HEK293 (cell line): ENCODE data around the gene MKKS.
A peak's percentile ranks its signal among the peaks of the same experiment; 100 is the strongest.

Experiments
- CTCF ChIA-PET: fragments of 350-600 bp; formaldehyde crosslinking; extraction: SDS; loops from one replicate; lab custom pipeline; 2021; ENCODE audit warnings: antibody characterized with exemption; lab: Yijun Ruan, JAX
- POLR2A ChIA-PET: fragments of 300-600 bp; formaldehyde crosslinking; extraction: SDS; loops from one replicate; lab custom pipeline; 2020; ENCODE audit warnings: antibody characterized with exemption, inconsistent platforms; lab: Yijun Ruan, JAX
- H3K27ac ChIP-seq: fragments of 200-500 bp; sonication (Bioruptor generic); 2 replicates; pipeline ENCODE4 v1.5.1; 2014; ENCODE audit warnings: low read depth, low read length, control low read depth, inconsistent platforms; ENCODE audit errors: extremely low read depth
- H3K36me3 ChIP-seq, 2 experiments: fragments of 200-500 bp in 1 of 2; sonication (Bioruptor generic) in 1 of 2; 1 replicate in 1 of 2; 2 replicates in 1 of 2; pipeline ENCODE4 v1.5.1; 2014 to 2017; ENCODE audit warnings: inconsistent platforms in 2 of 2, low read length in 2 of 2; ENCODE audit not compliant: control insufficient read depth in 2 of 2, insufficient read depth in 1 of 2
- H3K4me1 ChIP-seq: fragments of 200-500 bp; sonication (Bioruptor generic); 2 replicates; pipeline ENCODE4 v1.5.1; 2014; ENCODE audit warnings: mild to moderate bottlenecking, low read length, inconsistent platforms; ENCODE audit not compliant: control insufficient read depth, insufficient read depth
- H3K4me3 ChIP-seq: 2 replicates; pipeline ENCODE4 v1.5.1; 2011; ENCODE audit warnings: low read depth, mild to moderate bottlenecking, control low read depth, low read length, moderate library complexity
- H3K9me3 ChIP-seq: fragments of 200-500 bp; sonication (Bioruptor generic); 2 replicates; pipeline ENCODE4 v1.5.1; 2014; ENCODE audit warnings: low read depth, low read length, inconsistent platforms; ENCODE audit not compliant: control insufficient read depth, insufficient read depth
- GFI1B ChIP-seq: fragments of 450-650 bp; formaldehyde crosslinking; IDR thresholded peaks from 2 replicates; pipeline ENCODE4 v1.5.1; 2016; ENCODE audit warnings: missing biosample characterization, missing genetic modification characterization
- KLF8 ChIP-seq: fragments of 450-650 bp; formaldehyde crosslinking; IDR thresholded peaks from 2 replicates; pipeline ENCODE4 v1.5.1; 2016; ENCODE audit warnings: missing biosample characterization, missing genetic modification characterization
- PRDM1 ChIP-seq: fragments of 450-650 bp; formaldehyde crosslinking; IDR thresholded peaks from 2 replicates; pipeline ENCODE4; 2016; ENCODE audit warnings: missing biosample characterization, missing genetic modification characterization
- REPIN1 ChIP-seq: fragments of 450-650 bp; formaldehyde crosslinking; IDR thresholded peaks from 2 replicates; pipeline ENCODE4 v1.5.1; 2017; ENCODE audit warnings: missing biosample characterization, missing genetic modification characterization, low read depth
- SETDB1 ChIP-seq: IDR thresholded peaks from one replicate; pipeline ENCODE4 v1.6.1; 2017; ENCODE audit warnings: mild to moderate bottlenecking, low read length, moderate library complexity, mixed read lengths; ENCODE audit not compliant: insufficient read length
- TCF7L2 ChIP-seq: IDR thresholded peaks from 2 replicates; pipeline ENCODE4 v1.6.1; 2011; ENCODE audit warnings: low read depth, mild to moderate bottlenecking, inconsistent platforms, low read length, moderate library complexity, borderline replicate concordance
- ZFP69B ChIP-seq: fragments of 450-650 bp; formaldehyde crosslinking; IDR thresholded peaks from 2 replicates; pipeline ENCODE4 v1.5.1; 2016; ENCODE audit warnings: missing biosample characterization, missing genetic modification characterization
- ZNF112 ChIP-seq: fragments of 450-650 bp; formaldehyde crosslinking; IDR thresholded peaks from 2 replicates; pipeline ENCODE4 v1.5.0; 2017; ENCODE audit warnings: missing biosample characterization, missing genetic modification characterization
- ZNF138 ChIP-seq: fragments of 450-650 bp; formaldehyde crosslinking; IDR thresholded peaks from 2 replicates; pipeline ENCODE4 v1.5.1; 2016; ENCODE audit warnings: missing biosample characterization, missing genetic modification characterization, borderline replicate concordance
- ZNF140 ChIP-seq: fragments of 450-650 bp; formaldehyde crosslinking; IDR thresholded peaks from 2 replicates; pipeline ENCODE4 v1.5.1; 2016; ENCODE audit warnings: missing biosample characterization, missing genetic modification characterization
- ZNF16 ChIP-seq: fragments of 450-650 bp; formaldehyde crosslinking; IDR thresholded peaks from 2 replicates; pipeline ENCODE4 v1.5.1; 2016; ENCODE audit warnings: low read depth, missing biosample characterization, missing genetic modification characterization
- ZNF169 ChIP-seq: fragments of 450-650 bp; formaldehyde crosslinking; IDR thresholded peaks from 2 replicates; pipeline ENCODE4 v1.5.1; 2016; ENCODE audit warnings: missing biosample characterization, missing genetic modification characterization
- ZNF202 ChIP-seq: fragments of 450-650 bp; formaldehyde crosslinking; IDR thresholded peaks from 2 replicates; pipeline ENCODE4 v1.5.1; 2016; ENCODE audit warnings: missing biosample characterization, missing genetic modification characterization, borderline replicate concordance
- ZNF211 ChIP-seq: fragments of 450-650 bp; formaldehyde crosslinking; IDR thresholded peaks from 2 replicates; pipeline ENCODE4 v1.5.1; 2016; ENCODE audit warnings: low read depth, missing biosample characterization, missing genetic modification characterization
- ZNF214 ChIP-seq: fragments of 450-650 bp; formaldehyde crosslinking; IDR thresholded peaks from 2 replicates; pipeline ENCODE4 v1.5.1; 2017; ENCODE audit warnings: missing biosample characterization, mild to moderate bottlenecking, missing genetic modification characterization, borderline replicate concordance
- ZNF302 ChIP-seq: fragments of 450-650 bp; formaldehyde crosslinking; IDR thresholded peaks from 2 replicates; pipeline ENCODE4 v1.5.1; 2016; ENCODE audit warnings: missing biosample characterization, missing genetic modification characterization, low read depth
- ZNF350 ChIP-seq: fragments of 450-650 bp; formaldehyde crosslinking; IDR thresholded peaks from 2 replicates; pipeline ENCODE4 v1.5.0; 2017; ENCODE audit warnings: missing biosample characterization, mild to moderate bottlenecking, missing genetic modification characterization
- ZNF433 ChIP-seq: fragments of 450-650 bp; formaldehyde crosslinking; IDR thresholded peaks from 2 replicates; pipeline ENCODE4 v1.5.1; 2016; ENCODE audit warnings: missing biosample characterization, missing genetic modification characterization, low read depth
- ZNF449 ChIP-seq: fragments of 450-650 bp; formaldehyde crosslinking; IDR thresholded peaks from 2 replicates; pipeline ENCODE4 v1.5.1; 2017; ENCODE audit warnings: missing biosample characterization, mild to moderate bottlenecking, missing genetic modification characterization, moderate library complexity
- ZNF513 ChIP-seq: fragments of 450-650 bp; IDR thresholded peaks from 2 replicates; pipeline ENCODE4 v1.5.1; 2018; ENCODE audit warnings: missing biosample characterization, missing genetic modification characterization
- ZNF530 ChIP-seq: fragments of 450-650 bp; formaldehyde crosslinking; IDR thresholded peaks from 2 replicates; pipeline ENCODE4 v1.5.1; 2016; ENCODE audit warnings: low read depth, missing biosample characterization, missing genetic modification characterization
- ZNF645 ChIP-seq: fragments of 450-650 bp; formaldehyde crosslinking; IDR thresholded peaks from 2 replicates; pipeline ENCODE4; 2016; ENCODE audit warnings: missing biosample characterization, missing genetic modification characterization
- ZNF830 ChIP-seq: fragments of 450-650 bp; IDR thresholded peaks from 2 replicates; pipeline ENCODE4 v1.5.0; 2018; ENCODE audit warnings: missing biosample characterization, missing genetic modification characterization, low read depth, mild to moderate bottlenecking, moderate library complexity
- ZNF837 ChIP-seq: fragments of 450-650 bp; formaldehyde crosslinking; IDR thresholded peaks from 2 replicates; pipeline ENCODE4 v1.5.1; 2016; ENCODE audit warnings: missing biosample characterization, missing genetic modification characterization
- ZSCAN23 ChIP-seq: fragments of 450-650 bp; formaldehyde crosslinking; IDR thresholded peaks from 2 replicates; pipeline ENCODE4 v1.5.1; 2016; ENCODE audit warnings: missing biosample characterization, missing genetic modification characterization
- ZXDB ChIP-seq: fragments of 450-650 bp; formaldehyde crosslinking; IDR thresholded peaks from 2 replicates; pipeline ENCODE4 v1.5.1; 2016; ENCODE audit warnings: missing biosample characterization, missing genetic modification characterization

MKKS gene

GRCh38 chr20:10388597-10388996 is 45.4 kb downstream of the MKKS start:
- ChIA-PET POLR2A (no interaction called here), CTCF (no interaction called here)
- TF ChIP-seq SETDB1, result peak; percentile 86
- no peak for TF ChIP-seq ZXDB
- Histone ChIP-seq H3K36me3 (no peaks in the 10 kb centered on the region), H3K9me3 (no peaks in the 10 kb centered on the region), H3K27ac (no peak overlapping the region), H3K4me1 (no peaks in the 10 kb centered on the region), H3K4me3 (no peak overlapping the region)

GRCh38 chr20:10387686-10388085 is 46.3 kb downstream of the MKKS start:
- no peaks in the 10 kb centered on the region for H3K4me1 ChIP-seq
- H3K36me3 ChIP-seq, result no peaks in the 10 kb centered on the region
- no peaks in the 10 kb centered on the region for H3K9me3 ChIP-seq
- ChIA-PET POLR2A (no interaction called here), CTCF (no interaction called here)
- no peak for TF ChIP-seq ZFP69B
- no peak for TF ChIP-seq GFI1B (tag by site-specific recombination)
- no peak overlapping the region for H3K4me3 ChIP-seq
- no peak overlapping the region for H3K27ac ChIP-seq

DNA sequence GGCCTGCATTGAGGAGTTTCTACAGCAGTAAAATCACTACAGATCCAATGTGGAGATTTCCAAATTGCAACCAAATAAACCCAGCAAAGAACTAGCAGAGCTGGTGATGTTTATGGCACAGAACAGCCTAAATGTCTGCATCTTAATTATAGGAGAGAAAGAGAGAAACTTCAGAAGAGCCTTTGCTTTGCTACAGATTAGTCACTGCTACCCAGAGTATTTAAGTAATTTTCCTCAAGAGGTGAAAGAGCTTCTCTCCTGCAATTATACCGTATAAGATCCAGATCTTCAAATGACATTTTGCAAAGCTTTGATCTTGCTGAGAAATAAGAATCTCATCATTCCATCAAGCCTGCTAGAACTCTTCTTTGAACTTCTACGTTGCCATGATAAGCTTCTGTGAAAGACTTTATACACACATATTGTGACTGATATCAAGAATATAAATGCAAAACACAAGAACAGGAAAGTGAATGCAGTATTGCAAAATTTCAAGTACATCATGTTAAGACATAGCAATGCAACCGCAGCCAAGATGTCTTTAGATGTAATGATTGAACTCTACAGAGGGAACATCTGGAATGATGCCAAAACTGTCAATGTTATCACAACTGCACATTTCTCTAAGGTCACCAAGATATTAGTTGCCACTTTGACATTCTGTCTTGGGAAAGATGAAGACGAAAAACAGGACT is 48.0 kb downstream of the MKKS start:
- Histone ChIP-seq H3K27ac (no peak overlapping the region), H3K4me3 (no peak overlapping the region), H3K4me1 (no peaks in the 10 kb centered on the region), H3K36me3 (no peaks in the 10 kb centered on the region), H3K9me3 (no peaks in the 10 kb centered on the region)
- TF ChIP-seq REPIN1 (tag by site-specific recombination) (no peak), ZNF138 (tag by site-specific recombination) (no peak), ZNF169 (tag by site-specific recombination) (no peak), ZNF530 (tag by site-specific recombination) (no peak), ZNF202 (tag by site-specific recombination) (no peak), ZNF211 (tag by site-specific recombination) (no peak), PRDM1 (no peak), GFI1B (tag by site-specific recombination) (no peak), ZNF830 (tag by site-specific recombination) (no peak), ZNF350 (no peak), ZNF645 (no peak)
- ChIA-PET CTCF (interaction anchor here (0.5 to 1.5 kb wide), 5 partner anchors 28 to 407 kb away, joined by 3 read pairs; no protein-coding TSS in a partner anchor), POLR2A (no interaction called here)

DNA sequence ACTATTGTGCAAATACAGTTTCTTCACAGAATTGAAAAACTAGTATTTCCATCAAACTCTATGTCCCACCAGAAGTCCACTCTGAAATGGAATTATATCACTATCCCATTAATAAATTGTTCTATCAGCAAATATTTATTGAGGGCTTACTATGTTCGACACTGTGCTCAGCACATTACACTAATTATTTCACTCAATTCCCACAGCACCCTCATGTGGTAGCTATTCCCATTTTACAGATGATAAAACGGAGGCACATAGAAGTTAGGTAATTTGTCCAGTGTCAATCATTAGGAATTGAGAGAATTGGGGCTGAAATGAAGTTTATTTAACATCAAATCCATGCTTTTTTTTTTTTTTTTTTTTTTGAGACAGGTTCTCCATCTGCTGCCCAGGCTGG is 52.5 kb downstream of the MKKS start:
- no peaks in the 10 kb centered on the region for H3K36me3 ChIP-seq
- TF ChIP-seq TCF7L2 (no peak), ZNF211 (tag by site-specific recombination) (no peak), ZNF112 (tag by site-specific recombination) (no peak), ZNF449 (tag by site-specific recombination) (no peak), ZNF837 (tag by site-specific recombination) (no peak), KLF8 (tag by site-specific recombination) (no peak), ZNF214 (tag by site-specific recombination) (no peak), ZNF513 (tag by site-specific recombination) (no peak), ZNF302 (tag by site-specific recombination) (no peak), ZNF16 (no peak), ZNF140 (tag by site-specific recombination) (no peak), ZSCAN23 (tag by site-specific recombination) (no peak), ZNF433 (no peak)
- TF ChIP-seq, all 188 proteins: peak for 0
- Histone ChIP-seq H3K27ac (no peak overlapping the region), H3K4me3 (no peak overlapping the region), H3K9me3 (no peaks in the 10 kb centered on the region), H3K4me1 (no peaks in the 10 kb centered on the region)
- ChIA-PET POLR2A (no interaction called here), CTCF (interaction anchor here (0.6 to 2.0 kb wide), 3 partner anchors 10 to 132 kb away, joined by 3 to 6 read pairs (median 4); no protein-coding TSS in a partner anchor)
